KMS-11 (cell line): ENCODE data around the gene BLOC1S3.
A peak's percentile ranks its signal among the peaks of the same experiment; 100 is the strongest.

Experiments used
- H2AFZ ChIP-seq: fragments of 200-600 bp; sonication (generic); 2 replicates; pipeline ENCODE4 v1.6.1; 2016; ENCODE audit warnings: antibody characterized with exemption, mixed run types, low read depth
- H3K27ac ChIP-seq: fragments of 200-600 bp; sonication (generic); 2 replicates; pipeline ENCODE4 v1.6.1; 2016; ENCODE audit warnings: mild to moderate bottlenecking, mixed run types
- H3K27me3 ChIP-seq: fragments of 200-600 bp; sonication (generic); 2 replicates; pipeline ENCODE4 v1.6.1; 2017; ENCODE audit warnings: mild to moderate bottlenecking, low read depth, mixed run types, moderate library complexity; ENCODE audit not compliant: insufficient read depth
- H3K36me3 ChIP-seq: fragments of 200-600 bp; sonication (generic); 2 replicates; pipeline ENCODE4 v1.6.1; 2017; ENCODE audit warnings: mild to moderate bottlenecking, mixed run types; ENCODE audit not compliant: insufficient read depth
- H3K4me1 ChIP-seq: fragments of 200-600 bp; sonication (generic); 2 replicates; pipeline ENCODE4 v1.6.1; 2016; ENCODE audit warnings: mild to moderate bottlenecking, low read depth, mixed run types; ENCODE audit not compliant: poor library complexity, severe bottlenecking
- H3K4me2 ChIP-seq: fragments of 200-600 bp; sonication (generic); 2 replicates; pipeline ENCODE4 v1.7.0; 2016; ENCODE audit warnings: mild to moderate bottlenecking, mixed run types
- H3K4me3 ChIP-seq: fragments of 200-600 bp; sonication (generic); IDR thresholded peaks from 2 replicates; pipeline ENCODE4 v1.6.1; 2017; ENCODE audit warnings: low read depth, low read length, mixed read lengths; ENCODE audit not compliant: insufficient read depth
- H3K79me2 ChIP-seq: fragments of 200-600 bp; sonication (generic); 2 replicates; pipeline ENCODE4 v1.6.1; 2016; ENCODE audit warnings: low read depth, mixed run types; ENCODE audit not compliant: insufficient read depth
- H3K9ac ChIP-seq: fragments of 200-600 bp; sonication (generic); 2 replicates; pipeline ENCODE4 v1.6.1; 2016; ENCODE audit warnings: mild to moderate bottlenecking, mixed run types
- H4K20me1 ChIP-seq: fragments of 200-600 bp; sonication (generic); 2 replicates; pipeline ENCODE4 v1.6.1; 2016; ENCODE audit warnings: mild to moderate bottlenecking, mixed run types; ENCODE audit not compliant: insufficient read depth
- CTCF ChIP-seq: fragments of 200-600 bp; sonication (generic); conservative IDR thresholded peaks from 2 replicates; pipeline ENCODE4 v1.6.1; 2017; ENCODE audit warnings: low read depth, mild to moderate bottlenecking, antibody characterized with exemption, low read length, moderate library complexity, mixed read lengths

BLOC1S3 gene

GRCh38 chr19:45133661-45134060 is 44.9 kb upstream of the BLOC1S3 start:
- peaks cover 70% of the 10 kb centered on the region for H3K79me2 ChIP-seq
- no peak for TF ChIP-seq CTCF
- no peak overlapping the region; the same call in 1 of the 2 replicates for H3K4me2 ChIP-seq

GRCh38 chr19:45135176-45135885 is 43.3 kb upstream of the BLOC1S3 start:
- Histone ChIP-seq H3K4me2 (peak overlapping the region; percentile 99; the same call in 1 of the 2 replicates), H3K27me3 (no peaks in the 10 kb centered on the region), H2AFZ (no peak overlapping the region), H4K20me1 (no peaks in the 10 kb centered on the region), H3K9ac (no peak overlapping the region), H3K4me3 (no peak overlapping the region), H3K79me2 (peaks cover 67% of the 10 kb centered on the region), H3K4me1 (peaks cover 97% of the 10 kb centered on the region), H3K27ac (peak overlapping the region; percentile 93), H3K36me3 (no peaks in the 10 kb centered on the region)
- TF ChIP-seq CTCF = no peak

More at GRCh38 chr19:45133661-45134060, 44.9 kb upstream of the BLOC1S3 start:
- no peak overlapping the region for H2AFZ ChIP-seq
- H4K20me1 ChIP-seq = no peaks in the 10 kb centered on the region
- no peak overlapping the region for H3K4me3 ChIP-seq
- peaks cover 97% of the 10 kb centered on the region for H3K4me1 ChIP-seq
- H3K27ac ChIP-seq = no peak overlapping the region; the same call in 1 of the 2 replicates
- H3K36me3 ChIP-seq = no peaks in the 10 kb centered on the region
- H3K27me3 ChIP-seq = no peaks in the 10 kb centered on the region
- no peak overlapping the region for H3K9ac ChIP-seq

GRCh38 chr19:45136507-45137178 is 41.9 kb upstream of the BLOC1S3 start:
- no peak overlapping the region for H3K4me3 ChIP-seq
- peak overlapping the region; percentile 99 for H3K4me2 ChIP-seq
- peak overlapping the region; percentile 93 for H3K27ac ChIP-seq

More at GRCh38 chr19:45136507-45137178, 41.9 kb upstream of the BLOC1S3 start:
- Histone ChIP-seq H3K4me1 (peaks cover 90% of the 10 kb centered on the region), H3K27me3 (no peaks in the 10 kb centered on the region), H3K79me2 (peaks cover 63% of the 10 kb centered on the region), H3K9ac (peak overlapping the region; percentile 70; the same call in 1 of the 2 replicates), H2AFZ (no peak overlapping the region), H4K20me1 (no peaks in the 10 kb centered on the region), H3K36me3 (no peaks in the 10 kb centered on the region)
- no peak for TF ChIP-seq CTCF
